Keratinocyte (primary cell): Measurements from ENCODE around the gene LPAR3. TPM values are rescaled to one million over a fixed set of nuclear protein-coding genes. Genes with fewer than 3 reads are reported as not detected.

Source experiments
- DNase-seq: peaks from one replicate; pipeline ENCODE4 v3.0.0-alpha.2; 2011; ENCODE audit warnings: low read depth, missing footprints, low spot score
- FAIRE-seq: peaks from 2 replicates; lab custom pipeline; 2011; peaks lifted over from hg19 to GRCh38; lab: Jason Lieb, UNC
- H2AFZ ChIP-seq: 2 replicates; pipeline ENCODE4 v1.6.0; 2012; ENCODE audit warnings: low read length, control low read depth, inconsistent platforms; ENCODE audit not compliant: control insufficient read depth
- H3K27ac ChIP-seq: 2 replicates; pipeline ENCODE4 v1.5.1; 2011; ENCODE audit warnings: low read length; ENCODE audit not compliant: control insufficient read depth, insufficient read depth
- H3K27me3 ChIP-seq: 3 replicates; pipeline ENCODE4 v1.6.0; 2011; ENCODE audit warnings: low read length; ENCODE audit not compliant: control insufficient read depth, insufficient read depth; ENCODE audit errors: extremely low read depth
- H3K36me3 ChIP-seq, 2 experiments: 2 replicates in 1 of 2; 3 replicates in 1 of 2; pipeline ENCODE4 v1.5.1; 2011; ENCODE audit warnings: low read length in 2 of 2, mild to moderate bottlenecking in 1 of 2; ENCODE audit not compliant: control insufficient read depth in 2 of 2, insufficient read depth in 2 of 2; ENCODE audit errors: extremely low read depth in 1 of 2
- H3K4me1 ChIP-seq: 3 replicates; pipeline ENCODE4 v1.5.1; 2011; ENCODE audit warnings: low read length; ENCODE audit not compliant: control insufficient read depth, insufficient read depth; ENCODE audit errors: extremely low read depth
- H3K4me2 ChIP-seq: 3 replicates; pipeline ENCODE4 v1.6.0; 2011; ENCODE audit warnings: low read depth, low read length; ENCODE audit not compliant: control insufficient read depth, insufficient read depth; ENCODE audit errors: extremely low read depth
- H3K4me3 ChIP-seq, 3 experiments: fragments of 200-600 bp in 1 of 3; sonication (generic) in 1 of 3; 2 replicates in 2 of 3; 3 replicates in 1 of 3; pipeline ENCODE4 v1.5.1; 2011 to 2016; ENCODE audit warnings: low read length in 3 of 3, mild to moderate bottlenecking in 3 of 3, control low read depth in 2 of 3, inconsistent platforms in 1 of 3, low read depth in 1 of 3, mixed read lengths in 1 of 3, mixed run types in 1 of 3, moderate library complexity in 1 of 3; ENCODE audit not compliant: control insufficient read depth in 2 of 3, insufficient read depth in 2 of 3; ENCODE audit errors: extremely low read depth in 1 of 3
- H3K79me2 ChIP-seq: 2 replicates; pipeline ENCODE4 v1.6.0; 2012; ENCODE audit warnings: low read length; ENCODE audit not compliant: control insufficient read depth, insufficient read depth
- H3K9ac ChIP-seq: 3 replicates; pipeline ENCODE4 v1.6.0; 2011; ENCODE audit warnings: low read length; ENCODE audit not compliant: control insufficient read depth, insufficient read depth; ENCODE audit errors: extremely low read depth
- H3K9me1 ChIP-seq: 3 replicates; pipeline ENCODE4 v1.6.0; 2011; ENCODE audit warnings: low read length; ENCODE audit not compliant: control insufficient read depth, insufficient read depth; ENCODE audit errors: extremely low read depth
- H3K9me3 ChIP-seq: 2 replicates; pipeline ENCODE4 v1.5.1; 2012; ENCODE audit warnings: low read depth, low read length; ENCODE audit not compliant: control insufficient read depth
- H4K20me1 ChIP-seq: 3 replicates; pipeline ENCODE4 v1.6.0; 2011; ENCODE audit warnings: low read length; ENCODE audit not compliant: control insufficient read depth, insufficient read depth; ENCODE audit errors: extremely low read depth
- EZH2 ChIP-seq: IDR thresholded peaks from one replicate; pipeline ENCODE4 v1.6.1; 2012; ENCODE audit warnings: inconsistent platforms, mild to moderate bottlenecking, low read length, moderate library complexity
- dilution Hi-C: fragments of 300-500 bp; cut with MboI; formaldehyde crosslinking; loops from one replicate; pipeline ENCODE4 v1.7.0; 2020; ENCODE audit warnings: low sequenced_read_pairs; ENCODE audit not compliant: extremely low pct_ligation_motif_present
- polyA plus RNA-seq, 5 experiments: library from polyadenylated mRNA; depleted of rRNA in 3 of 5; stranded (reverse) in 3 of 5; stranded (forward) in 1 of 5; unstranded in 1 of 5; fragments of >200 nt; gene quantifications; 1 replicate in 1 of 5; 2 replicates in 3 of 5; 3 replicates in 1 of 5; pipeline versions ENCODE4 v1.2.1 to v1.2.3, GENCODE V29; 2011 to 2012; ENCODE audit warnings: missing spikeins in 2 of 5, low read depth in 1 of 5, low replicate concordance in 1 of 5
- TF ChIP-seq, protein P1 (sequence below), 3 experiments: IDR thresholded peaks in 1 of 3; conservative IDR thresholded peaks in 1 of 3; optimal IDR thresholded peaks in 1 of 3; 2 replicates in 2 of 3; 3 replicates in 1 of 3; pipeline versions ENCODE3 to v1.5.1; 2011; ENCODE audit warnings: low read length in 3 of 3, mild to moderate bottlenecking in 3 of 3, moderate library complexity in 2 of 3, control low read depth in 1 of 3, inconsistent platforms in 1 of 3; ENCODE audit not compliant: insufficient read depth in 2 of 3; ENCODE audit errors: extremely low read depth in 1 of 3

The LPAR3 gene
- polyA plus RNA-seq, 1 donor (not counting 4 experiments of a cell fraction or from before 2014, with no cell fraction given): 42.1 TPM

DNA sequence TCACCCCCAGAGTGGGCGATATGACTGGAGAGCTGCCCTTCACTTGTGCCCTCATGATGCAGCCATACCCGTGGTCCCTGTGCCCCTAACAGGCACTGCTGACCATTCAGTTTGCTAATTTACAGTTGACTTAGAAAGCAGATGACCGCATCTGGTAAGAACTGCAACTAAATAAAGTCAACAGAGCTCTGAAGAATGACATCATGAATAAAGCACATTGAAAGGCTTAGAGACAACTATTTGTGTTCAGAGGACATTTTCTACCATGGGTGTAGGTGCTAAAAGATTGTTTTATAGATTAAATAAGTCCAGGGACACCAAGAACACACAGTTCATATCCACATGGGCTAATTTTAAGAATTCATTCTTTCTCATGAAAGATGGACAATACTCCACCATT, 65.5 kb downstream of the LPAR3 start:
- no peaks in the 10 kb centered on the region for H3K9me1 ChIP-seq
- no peak overlapping the region for H2AFZ ChIP-seq
- H3K9me3 ChIP-seq: no peaks in the 10 kb centered on the region
- H3K36me3 ChIP-seq: peaks cover 0 to 9% of the 10 kb centered on the region in 2 experiments
- no peaks in the 10 kb centered on the region for H3K4me1 ChIP-seq
- H4K20me1 ChIP-seq: no peaks in the 10 kb centered on the region
- no peaks in the 10 kb centered on the region for H3K27me3 ChIP-seq
- no peak overlapping the region for H3K4me3 ChIP-seq
- FAIRE-seq (no peak), DNase-seq (no peak)
- no peak overlapping the region for H3K9ac ChIP-seq
- H3K27ac ChIP-seq: no peak overlapping the region
- dilution Hi-C loops: no loop called here
- peaks cover 46% of the 10 kb centered on the region for H3K79me2 ChIP-seq
- TF ChIP-seq, protein P1, sequence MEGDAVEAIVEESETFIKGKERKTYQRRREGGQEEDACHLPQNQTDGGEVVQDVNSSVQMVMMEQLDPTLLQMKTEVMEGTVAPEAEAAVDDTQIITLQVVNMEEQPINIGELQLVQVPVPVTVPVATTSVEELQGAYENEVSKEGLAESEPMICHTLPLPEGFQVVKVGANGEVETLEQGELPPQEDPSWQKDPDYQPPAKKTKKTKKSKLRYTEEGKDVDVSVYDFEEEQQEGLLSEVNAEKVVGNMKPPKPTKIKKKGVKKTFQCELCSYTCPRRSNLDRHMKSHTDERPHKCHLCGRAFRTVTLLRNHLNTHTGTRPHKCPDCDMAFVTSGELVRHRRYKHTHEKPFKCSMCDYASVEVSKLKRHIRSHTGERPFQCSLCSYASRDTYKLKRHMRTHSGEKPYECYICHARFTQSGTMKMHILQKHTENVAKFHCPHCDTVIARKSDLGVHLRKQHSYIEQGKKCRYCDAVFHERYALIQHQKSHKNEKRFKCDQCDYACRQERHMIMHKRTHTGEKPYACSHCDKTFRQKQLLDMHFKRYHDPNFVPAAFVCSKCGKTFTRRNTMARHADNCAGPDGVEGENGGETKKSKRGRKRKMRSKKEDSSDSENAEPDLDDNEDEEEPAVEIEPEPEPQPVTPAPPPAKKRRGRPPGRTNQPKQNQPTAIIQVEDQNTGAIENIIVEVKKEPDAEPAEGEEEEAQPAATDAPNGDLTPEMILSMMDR (optimal IDR thresholded peaks at IDR 0.05 in 1 of 3, IDR thresholded peaks at IDR 0.05 in 1 of 3, conservative IDR thresholded peaks at IDR 0.05 in 1 of 3; ENCODE audit: extremely low read depth in 1 of 3, insufficient read depth in 2 of 3, low read length in 3 of 3): no peak
- TF ChIP-seq EZH2: no peak
- no peak overlapping the region for H3K4me2 ChIP-seq

DNA sequence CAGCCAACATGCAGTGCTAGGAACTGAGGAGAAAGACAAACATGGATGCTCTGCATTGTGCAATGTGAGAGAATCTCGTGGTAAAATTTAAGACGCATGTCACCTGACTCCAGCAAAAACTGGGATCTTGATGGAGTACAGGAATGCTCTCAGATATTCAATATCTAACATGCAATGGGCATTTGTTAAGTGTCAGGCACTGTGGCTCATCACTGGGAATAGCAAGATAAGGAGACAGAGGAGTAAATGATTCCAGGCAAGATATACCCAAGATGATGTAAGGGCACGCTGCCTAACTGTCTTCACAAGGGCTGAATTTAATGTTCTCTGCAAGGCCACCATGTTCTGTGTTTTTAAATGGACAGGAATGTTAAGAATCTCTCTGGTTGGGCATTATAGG, 67.8 kb downstream of the LPAR3 start:
- Histone ChIP-seq H3K27me3 (no peaks in the 10 kb centered on the region), H3K79me2 (peaks cover 36% of the 10 kb centered on the region), H3K9me3 (no peaks in the 10 kb centered on the region), H3K4me1 (no peaks in the 10 kb centered on the region), H4K20me1 (no peaks in the 10 kb centered on the region), H3K36me3 (peaks cover 0 to 6% of the 10 kb centered on the region in 2 experiments), H3K9ac (no peak overlapping the region), H3K9me1 (no peaks in the 10 kb centered on the region), H3K27ac (no peak overlapping the region), H3K4me3 (no peak overlapping the region), H2AFZ (no peak overlapping the region), H3K4me2 (no peak overlapping the region)
- dilution Hi-C loops: no loop called here
- DNase-seq (no peak), FAIRE-seq (no peak)
- TF ChIP-seq, protein P1 (optimal IDR thresholded peaks at IDR 0.05 in 1 of 3, IDR thresholded peaks at IDR 0.05 in 1 of 3, conservative IDR thresholded peaks at IDR 0.05 in 1 of 3; ENCODE audit: extremely low read depth in 1 of 3, insufficient read depth in 2 of 3, low read length in 3 of 3): no peak
- TF ChIP-seq EZH2: no peak
